Prostate gland (tissue), 2 donors: ENCODE measurements around the gene TSPAN7. TPM values are rescaled to one million over a fixed set of nuclear protein-coding genes. Genes with fewer than 3 reads are reported as not detected.

ENCODE experiments used
- DNase-seq: peaks from one replicate; pipeline ENCODE4 v3.0.0-alpha.2; 2019; ENCODE audit warnings: low spot score
- H3K27ac ChIP-seq, 2 donors: fragments of 200-600 bp; sonication (generic); 2 replicates each; pipeline ENCODE4 v1.5.1; 2017 to 2019
- H3K27me3 ChIP-seq: fragments of 200-600 bp; sonication (generic); replicated peaks from 2 replicates; pipeline ENCODE4 v1.5.1; 2019; ENCODE audit not compliant: insufficient read depth
- H3K36me3 ChIP-seq, 2 donors: fragments of 200-600 bp; sonication (generic); 1 replicate in 1 of 2; 2 replicates in 1 of 2; pipeline versions ENCODE4 v1.5.1 to v1.8.1; 2017 to 2019
- H3K4me1 ChIP-seq: fragments of 200-600 bp; sonication (generic); replicated peaks from 2 replicates; pipeline ENCODE4 v1.5.1; 2019
- H3K4me3 ChIP-seq, 2 donors: fragments of 200-600 bp; sonication (generic); 2 replicates each; pipeline ENCODE4 v1.5.1; 2017 to 2019
- H3K9me3 ChIP-seq: fragments of 200-600 bp; sonication (generic); 2 replicates; pipeline ENCODE4 v1.5.1; 2017
- POLR2A ChIP-seq: fragments of 450-650 bp; IDR thresholded peaks from one replicate; pipeline ENCODE4 v1.6.1; 2016; ENCODE audit warnings: antibody characterized with exemption, mild to moderate bottlenecking
- POLR2AphosphoS5 ChIP-seq: sonication (generic); formaldehyde crosslinking; IDR thresholded peaks from one replicate; pipeline ENCODE4 v1.6.1; 2017; ENCODE audit warnings: antibody characterized with exemption
- WGBS: methylation state at CpG from one replicate; pipeline ENCODE4 v1.1.5; 2018; 5-methylcytosine and 5-hydroxymethylcytosine counted together
- intact Hi-C: fragments of 100-400 bp; cut with DNase I; formaldehyde crosslinking; loops from one replicate; pipeline ENCODE4 v1.14.2; 2022
- small RNA-seq, 2 donors: library from RNA; depleted of rRNA; stranded (forward); fragments of <200 nt; gene quantifications; one replicate each; pipeline ENCODE3, GENCODE V24; 2016
- total RNA-seq, 2 donors: library from RNA; depleted of rRNA; stranded (reverse); fragments of >200 nt; gene quantifications; one replicate each; pipeline ENCODE4 v1.1.0, GENCODE V29; 2016
- TF ChIP-seq, protein P1 (sequence below), 4 experiments: fragments of 200-600 bp in 2 of 4; fragments of 450-650 bp in 2 of 4; sonication (generic) in 2 of 4; IDR thresholded peaks; 1 replicate in 3 of 4; 2 replicates in 1 of 4; pipeline ENCODE4 v1.5.1; 2016 to 2019; ENCODE audit warnings: antibody characterized with exemption in 4 of 4, mild to moderate bottlenecking in 2 of 4, moderate library complexity in 2 of 4

Gene TSPAN7
- total RNA-seq, 2 donors from 2014 or later: 11.4 to 16.4 TPM

GRCh38 chrX:38727668-38728067 is 166.3 kb downstream of the TSPAN7 start:
- WGBS: 94% methylated on average over 3 of the region's 3 CpGs
- intact Hi-C loops: no loop called here

DNA sequence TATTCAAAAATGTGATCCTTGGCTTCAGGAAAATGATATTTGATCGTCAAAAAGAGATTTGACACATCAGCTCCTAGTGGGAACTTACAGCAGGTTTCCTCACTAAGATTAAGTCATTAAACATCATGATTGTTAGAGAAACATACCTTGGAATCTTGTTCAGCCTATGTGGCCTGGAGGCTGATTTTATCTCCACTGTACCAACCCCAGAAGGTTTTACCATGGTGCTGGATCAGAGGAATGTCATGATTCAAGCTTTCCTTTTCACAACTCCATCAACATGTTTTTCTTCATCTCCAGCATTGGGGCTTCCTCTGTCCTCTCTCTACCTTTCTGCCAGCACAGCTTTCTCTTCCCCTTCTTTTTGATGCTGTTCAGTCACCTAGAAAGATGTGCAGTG is 171.5 kb downstream of the TSPAN7 start:
- DNase-seq: no peak
- 74% methylated on average over 1 of the region's 1 CpG for WGBS
- Histone ChIP-seq H3K27ac (no peak overlapping the region), H3K4me1 (no peaks in the 10 kb centered on the region), H3K27me3 (no peaks in the 10 kb centered on the region), H3K9me3 (no peaks in the 10 kb centered on the region), H3K4me3 (no peak overlapping the region), H3K36me3 (no peaks in the 10 kb centered on the region)
- intact Hi-C loops: no loop called here
- no peak for TF ChIP-seq POLR2A
- TF ChIP-seq, protein P1, sequence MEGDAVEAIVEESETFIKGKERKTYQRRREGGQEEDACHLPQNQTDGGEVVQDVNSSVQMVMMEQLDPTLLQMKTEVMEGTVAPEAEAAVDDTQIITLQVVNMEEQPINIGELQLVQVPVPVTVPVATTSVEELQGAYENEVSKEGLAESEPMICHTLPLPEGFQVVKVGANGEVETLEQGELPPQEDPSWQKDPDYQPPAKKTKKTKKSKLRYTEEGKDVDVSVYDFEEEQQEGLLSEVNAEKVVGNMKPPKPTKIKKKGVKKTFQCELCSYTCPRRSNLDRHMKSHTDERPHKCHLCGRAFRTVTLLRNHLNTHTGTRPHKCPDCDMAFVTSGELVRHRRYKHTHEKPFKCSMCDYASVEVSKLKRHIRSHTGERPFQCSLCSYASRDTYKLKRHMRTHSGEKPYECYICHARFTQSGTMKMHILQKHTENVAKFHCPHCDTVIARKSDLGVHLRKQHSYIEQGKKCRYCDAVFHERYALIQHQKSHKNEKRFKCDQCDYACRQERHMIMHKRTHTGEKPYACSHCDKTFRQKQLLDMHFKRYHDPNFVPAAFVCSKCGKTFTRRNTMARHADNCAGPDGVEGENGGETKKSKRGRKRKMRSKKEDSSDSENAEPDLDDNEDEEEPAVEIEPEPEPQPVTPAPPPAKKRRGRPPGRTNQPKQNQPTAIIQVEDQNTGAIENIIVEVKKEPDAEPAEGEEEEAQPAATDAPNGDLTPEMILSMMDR (IDR thresholded peaks at IDR 0.05): no peak

More at GRCh38 chrX:38727668-38728067, 166.3 kb downstream of the TSPAN7 start:
- TF ChIP-seq, protein P1 (IDR thresholded peaks at IDR 0.05): no peak
- TF ChIP-seq POLR2AphosphoS5: no peak
- no peak for TF ChIP-seq POLR2A
- H3K4me1 ChIP-seq: no peaks in the 10 kb centered on the region
- H3K36me3 ChIP-seq: no peaks in the 10 kb centered on the region
- H3K27me3 ChIP-seq: no peaks in the 10 kb centered on the region
- H3K4me3 ChIP-seq: no peak overlapping the region
- no peak for DNase-seq
- H3K27ac ChIP-seq: no peak overlapping the region
- H3K9me3 ChIP-seq: no peaks in the 10 kb centered on the region

Small RNAs within 50 kb of the gene (small RNA-seq; reads per million reads assigned to genes)
- gene RNU7-7P: 0 reads per million in 2 donors

Other genes with a start within 250 kb of the TSPAN7 start
- 10 to 100 TPM; 12.1 to 12.9 TPM for gene RPGR, start 234.0 kb upstream of the TSPAN7 start, total RNA-seq
- under 1 TPM in 1 of 2 donors, not detected in 1; 0.34 TPM for gene OTC, start 208.9 kb upstream of the TSPAN7 start, total RNA-seq
- 100 to 1,000 TPM in 1 of 2 donors, 10 to 100 TPM in 1; 34.7 to 129 TPM for gene MID1IP1, start 239.9 kb downstream of the TSPAN7 start, total RNA-seq